Skin epidermis (tissue), 12 donors: Measurements from ENCODE around the gene DSC1.
A peak's percentile ranks its signal among the peaks of the same experiment; 100 is the strongest.
"Not testable (repeated sequence)": the region's sequence is repeated elsewhere in the genome, so short reads cannot be mapped to it uniquely, and the experiment has no call there.

Experiments
- H3K27ac ChIP-seq, 21 experiments: fragments of 200-600 bp; sonication (generic) in 11 of 21; one replicate each; pipeline ENCODE4 v1.5.0; 2020; ENCODE audit warnings: mild to moderate bottlenecking in 3 of 21, inconsistent platforms in 2 of 21, moderate library complexity in 2 of 21
- H3K4me3 ChIP-seq, 7 experiments: fragments of 200-600 bp; sonication (generic) in 2 of 7; one replicate each; pipeline ENCODE4 v1.5.0; 2020; ENCODE audit warnings: inconsistent platforms in 2 of 7, mild to moderate bottlenecking in 2 of 7, moderate library complexity in 1 of 7

DSC1 gene

GRCh38 chr18:31123125-31123524 lies 39.5 kb downstream of the DSC1 start:
- H3K4me3 ChIP-seq, H3K27ac ChIP-seq: not testable (repeated sequence)

- H3K27ac ChIP-seq, result no peak overlapping the region
- H3K4me3 ChIP-seq, result no peak overlapping the region
Measured at GRCh38 chr18:31120594-31120993, 42.1 kb downstream of the DSC1 start.

GRCh38 chr18:31116853-31117595 lies 45.6 kb downstream of the DSC1 start:
- Histone ChIP-seq H3K27ac (no peak overlapping the region), H3K4me3 (no peak overlapping the region)

GRCh38 chr18:31112804-31113203 lies 49.9 kb downstream of the DSC1 start:
- H3K4me3 ChIP-seq, result no peak overlapping the region

GRCh38 chr18:31105733-31106132 lies 56.9 kb downstream of the DSC1 start:
- Histone ChIP-seq H3K4me3 (no peak overlapping the region), H3K27ac (peak overlapping the region in 1 of 21 experiments; percentile 30)

More at GRCh38 chr18:31112804-31113203, 49.9 kb downstream of the DSC1 start:
- H3K27ac ChIP-seq, result no peak overlapping the region

GRCh38 chr18:31104444-31104843 lies 58.2 kb downstream of the DSC1 start:
- H3K27ac ChIP-seq, result no peak overlapping the region
- H3K4me3 ChIP-seq, result no peak overlapping the region

GRCh38 chr18:31103423-31103822 lies 59.2 kb downstream of the DSC1 start:
- H3K4me3 ChIP-seq, result no peak overlapping the region
- H3K27ac ChIP-seq, result peak overlapping the region in 2 of 21 experiments; percentile 95 to 96

GRCh38 chr18:31102941-31103340 lies 59.7 kb downstream of the DSC1 start:
- peak overlapping the region in 5 of 21 experiments; percentile 94 to 98 (median 95) for H3K27ac ChIP-seq

GRCh38 chr18:31102025-31102684 lies 60.5 kb downstream of the DSC1 start, which contains the start of gene DSC2:
Gene DSC2, minus strand, starts transcription at chr18:31102421. Its CDS starts 450 bp downstream, at chr18:31101971.
- H3K27ac ChIP-seq, result peak within 1 kb of the TSS; percentile 71 to 98 (median 93)
- H3K4me3 ChIP-seq, result peak within 1 kb of the TSS; percentile 41 to 72 (median 59)

More at GRCh38 chr18:31102941-31103340, 59.7 kb downstream of the DSC1 start:
- no peak overlapping the region for H3K4me3 ChIP-seq

GRCh38 chr18:31101183-31102024 lies 61.3 kb downstream of the DSC1 start:
- Histone ChIP-seq H3K4me3 (peak overlapping the region; percentile 41 to 72 (median 59)), H3K27ac (peak overlapping the region; percentile 71 to 98 (median 93))

- peak overlapping the region; percentile 41 to 72 (median 59) for H3K4me3 ChIP-seq
- H3K27ac ChIP-seq, result peak overlapping the region; percentile 71 to 98 (median 93)
Measured at GRCh38 chr18:31100436-31101182, 62.0 kb downstream of the DSC1 start.

GRCh38 chr18:31099450-31100230 lies 63.0 kb downstream of the DSC1 start:
- Histone ChIP-seq H3K27ac (peak overlapping the region in 17 of 21 experiments; percentile 1 to 98 (median 94)), H3K4me3 (peak overlapping the region; percentile 41 to 72 (median 59))

GRCh38 chr18:31098878-31099277 lies 63.8 kb downstream of the DSC1 start:
- Histone ChIP-seq H3K4me3 (no peak overlapping the region), H3K27ac (peak overlapping the region in 8 of 21 experiments; percentile 14 to 98 (median 44))

GRCh38 chr18:31097666-31098065 lies 65.0 kb downstream of the DSC1 start:
- Histone ChIP-seq H3K27ac (no peak overlapping the region), H3K4me3 (no peak overlapping the region)

GRCh38 chr18:31093880-31094279 lies 68.8 kb downstream of the DSC1 start:
- Histone ChIP-seq H3K27ac (no peak overlapping the region), H3K4me3 (no peak overlapping the region)

- Histone ChIP-seq H3K4me3 (no peak overlapping the region), H3K27ac (no peak overlapping the region)
Measured at GRCh38 chr18:31093294-31093693, 69.4 kb downstream of the DSC1 start.

- Histone ChIP-seq H3K27ac (no peak overlapping the region), H3K4me3 (no peak overlapping the region)
Measured at GRCh38 chr18:31091350-31091749, 71.3 kb downstream of the DSC1 start.

GRCh38 chr18:31088532-31088931 lies 74.1 kb downstream of the DSC1 start:
- Histone ChIP-seq H3K27ac (no peak overlapping the region), H3K4me3 (no peak overlapping the region)

GRCh38 chr18:31079973-31080372 lies 82.7 kb downstream of the DSC1 start:
- H3K4me3 ChIP-seq, result no peak overlapping the region
- no peak overlapping the region for H3K27ac ChIP-seq
